ENCODE data around the gene LPAR1.

LPAR1 gene

DNA sequence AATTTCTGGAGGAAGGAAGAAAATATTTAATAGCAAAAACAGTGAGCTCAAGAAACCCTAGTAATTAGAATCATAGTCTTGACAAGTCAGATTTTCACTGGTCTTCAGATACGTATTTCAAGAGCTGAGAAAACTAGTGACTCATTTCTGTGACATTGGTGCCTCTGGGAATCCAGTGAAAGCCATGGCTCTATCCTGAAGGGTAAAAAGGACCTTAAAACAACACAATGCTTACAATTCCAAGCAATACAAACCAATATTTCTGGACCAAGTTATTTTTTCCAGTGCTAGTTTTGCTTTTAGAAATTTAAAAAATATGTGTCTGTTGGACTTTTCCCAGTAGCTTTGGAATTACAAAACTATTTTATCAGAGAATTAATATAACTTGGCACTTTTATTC is 140.3 kb downstream of the LPAR1 start:
- no peak overlapping the region for H3K27ac ChIP-seq (ENCODE audit: low read length, poor library complexity, severe bottlenecking)
- H3K9ac ChIP-seq (ENCODE audit: low read length): peak overlapping the region; percentile 66
- H3K4me2 ChIP-seq (ENCODE audit: low read length, poor library complexity, severe bottlenecking): no peak overlapping the region
- H2BK120ac ChIP-seq (ENCODE audit: low read depth, low read length): no peak overlapping the region
- H3K14ac ChIP-seq (ENCODE audit: low read length in 2 of 2): no peak overlapping the region
- no peak overlapping the region for H2BK5ac ChIP-seq (ENCODE audit: low read depth, low read length, poor library complexity, severe bottlenecking)
- H3K18ac ChIP-seq (ENCODE audit: low read depth in 1 of 2, low read length in 2 of 2): no peak overlapping the region
- 50% methylated on average over 1 of the region's 1 CpG for WGBS
- no peak overlapping the region for H4K91ac ChIP-seq (ENCODE audit: low read length)
- H4K8ac ChIP-seq (ENCODE audit: low read length): no peak overlapping the region
- H3K9me3 ChIP-seq (ENCODE audit: control insufficient read depth, low read length): no peaks in the 10 kb centered on the region
- DNase-seq: peak; percentile 49
- H3K4me3 ChIP-seq (ENCODE audit: insufficient read depth in 1 of 2, low read depth in 1 of 2, low read length in 2 of 2): no peak overlapping the region
- H2BK15ac ChIP-seq (ENCODE audit: low read depth, poor library complexity, severe bottlenecking): no peak overlapping the region
- no peak overlapping the region for H2AK5ac ChIP-seq (ENCODE audit: low read length, severe bottlenecking)
- H3K4ac ChIP-seq (ENCODE audit: low read depth in 1 of 2, low read length in 2 of 2): no peak overlapping the region
- H3K79me1 ChIP-seq (replicated peaks; ENCODE audit: low read length, poor library complexity, severe bottlenecking): peaks cover 38% of the 10 kb centered on the region
- H2AFZ ChIP-seq (ENCODE audit: low read depth, low read length): no peak overlapping the region
- H3K23ac ChIP-seq (ENCODE audit: low read length in 2 of 2): no peak overlapping the region
- no peaks in the 10 kb centered on the region for H3K27me3 ChIP-seq (ENCODE audit: control insufficient read depth in 1 of 2, insufficient read depth in 1 of 2, low read length in 2 of 2)
- H2BK12ac ChIP-seq (ENCODE audit: low read length in 2 of 2): no peak overlapping the region
- peaks cover 2% of the 10 kb centered on the region for H3K4me1 ChIP-seq (ENCODE audit: control insufficient read depth, insufficient read depth, low read depth, low read length)
- H3K36me3 ChIP-seq (ENCODE audit: control insufficient read depth in 1 of 2, insufficient read depth in 2 of 2, low read depth in 1 of 2, low read length in 2 of 2): peaks cover 6 to 29% of the 10 kb centered on the region in 2 experiments

DNA sequence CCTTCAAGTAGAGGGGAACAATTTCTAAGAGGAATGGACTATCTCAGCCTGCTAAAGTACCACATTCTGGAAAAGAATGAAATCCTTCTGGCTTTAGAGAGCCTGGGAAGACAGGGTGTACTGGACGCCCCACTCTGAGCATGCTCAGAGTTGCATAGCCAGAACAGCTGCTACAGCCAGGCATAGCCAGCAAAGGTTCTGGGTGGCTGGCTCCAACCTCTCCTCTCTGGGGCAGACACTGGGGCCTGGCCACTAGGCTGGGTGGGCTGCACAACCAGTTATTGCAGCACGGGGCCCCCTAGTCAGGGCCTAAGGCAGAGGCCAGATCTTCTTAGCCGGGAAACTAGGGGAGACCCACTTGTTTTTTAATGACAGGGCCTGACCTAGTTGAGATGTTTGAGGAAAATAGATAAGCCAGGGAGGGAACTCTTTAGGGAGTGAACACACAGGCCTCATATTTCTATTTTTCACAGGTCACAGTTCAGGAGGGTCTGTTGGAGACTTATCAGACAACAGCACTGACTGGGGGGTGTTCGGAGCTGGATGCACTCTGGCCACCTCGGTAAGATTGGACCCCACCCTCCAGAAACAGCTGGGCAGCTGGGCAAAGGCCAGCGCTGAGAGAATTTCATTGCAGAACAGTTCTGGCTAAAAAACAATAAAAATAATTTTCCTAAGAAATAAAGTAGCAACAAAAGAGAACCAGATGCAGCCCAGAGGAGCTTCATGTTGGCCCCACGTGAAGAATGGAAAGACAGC is 142.9 kb downstream of the LPAR1 start:
- peaks cover 24% of the 10 kb centered on the region for H3K79me1 ChIP-seq (replicated peaks; ENCODE audit: low read length, poor library complexity, severe bottlenecking)
- no peaks in the 10 kb centered on the region for H3K9me3 ChIP-seq (ENCODE audit: control insufficient read depth, low read length)
- H3K4me2 ChIP-seq (ENCODE audit: low read length, poor library complexity, severe bottlenecking): no peak overlapping the region
- DNase-seq: no peak
- no peak overlapping the region for H2BK120ac ChIP-seq (ENCODE audit: low read depth, low read length)
- 98% methylated on average over 7 of the region's 7 CpGs for WGBS
- H2BK12ac ChIP-seq (ENCODE audit: low read length in 2 of 2): no peak overlapping the region
- peak overlapping the region; percentile 81 for H4K8ac ChIP-seq (ENCODE audit: low read length)
- H3K4me3 ChIP-seq (ENCODE audit: insufficient read depth in 1 of 2, low read depth in 1 of 2, low read length in 2 of 2): no peak overlapping the region
- no peak overlapping the region for H3K27ac ChIP-seq (ENCODE audit: low read length, poor library complexity, severe bottlenecking)
- H2BK15ac ChIP-seq (ENCODE audit: low read depth, poor library complexity, severe bottlenecking): no peak overlapping the region
- peak overlapping the region in 1 of 2 experiments; percentile 70 for H3K14ac ChIP-seq (ENCODE audit: low read length in 2 of 2)
- no peak overlapping the region for H3K23ac ChIP-seq (ENCODE audit: low read length in 2 of 2)
- no peak overlapping the region for H3K4ac ChIP-seq (ENCODE audit: low read depth in 1 of 2, low read length in 2 of 2)
- H3K4me1 ChIP-seq (ENCODE audit: control insufficient read depth, insufficient read depth, low read depth, low read length): peaks cover 6% of the 10 kb centered on the region
- H4K91ac ChIP-seq (ENCODE audit: low read length): no peak overlapping the region
- no peak overlapping the region for H2AFZ ChIP-seq (ENCODE audit: low read depth, low read length)
- peak overlapping the region; percentile 19 for H3K9ac ChIP-seq (ENCODE audit: low read length)
- no peaks in the 10 kb centered on the region for H3K27me3 ChIP-seq (ENCODE audit: control insufficient read depth in 1 of 2, insufficient read depth in 1 of 2, low read length in 2 of 2)
- peaks cover 0 to 25% of the 10 kb centered on the region in 2 experiments for H3K36me3 ChIP-seq (ENCODE audit: control insufficient read depth in 1 of 2, insufficient read depth in 2 of 2, low read depth in 1 of 2, low read length in 2 of 2)
- H2BK5ac ChIP-seq (ENCODE audit: low read depth, low read length, poor library complexity, severe bottlenecking): no peak overlapping the region
- peak overlapping the region in 1 of 2 experiments; percentile 6 for H3K18ac ChIP-seq (ENCODE audit: low read depth in 1 of 2, low read length in 2 of 2)
- H2AK5ac ChIP-seq (ENCODE audit: low read length, severe bottlenecking): no peak overlapping the region

DNA sequence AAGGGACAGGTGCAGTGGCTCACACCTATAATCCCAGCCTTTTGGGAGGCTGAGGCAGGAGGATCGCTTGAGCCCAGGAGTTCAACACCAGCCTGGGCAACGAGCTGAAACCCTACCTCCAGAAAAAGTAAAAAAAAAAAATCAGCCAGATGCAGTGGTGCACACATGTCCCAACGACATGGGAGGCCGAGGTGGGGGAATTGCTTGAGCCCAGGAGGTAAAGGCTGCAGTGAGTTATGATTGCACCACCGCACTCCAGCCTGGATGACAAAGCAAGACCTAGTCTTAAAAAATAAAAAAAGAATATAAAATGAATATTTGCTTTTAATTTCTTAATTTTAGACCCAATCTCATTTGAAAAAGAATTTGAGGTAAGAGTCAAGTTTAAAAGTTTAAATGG is 143.5 kb downstream of the LPAR1 start:
- DNase-seq: no peak
- Histone ChIP-seq H3K27me3 (ENCODE audit: control insufficient read depth in 1 of 2, insufficient read depth in 1 of 2, low read length in 2 of 2) (no peaks in the 10 kb centered on the region), H3K79me1 (replicated peaks; ENCODE audit: low read length, poor library complexity, severe bottlenecking) (peaks cover 22% of the 10 kb centered on the region), H2BK15ac (ENCODE audit: low read depth, poor library complexity, severe bottlenecking) (no peak overlapping the region), H4K91ac (ENCODE audit: low read length) (no peak overlapping the region), H3K4me3 (ENCODE audit: insufficient read depth in 1 of 2, low read depth in 1 of 2, low read length in 2 of 2) (no peak overlapping the region), H3K27ac (ENCODE audit: low read length, poor library complexity, severe bottlenecking) (no peak overlapping the region), H3K23ac (ENCODE audit: low read length in 2 of 2) (no peak overlapping the region), H2BK120ac (ENCODE audit: low read depth, low read length) (no peak overlapping the region), H3K4ac (ENCODE audit: low read depth in 1 of 2, low read length in 2 of 2) (no peak overlapping the region), H2AK5ac (ENCODE audit: low read length, severe bottlenecking) (no peak overlapping the region), H3K4me2 (ENCODE audit: low read length, poor library complexity, severe bottlenecking) (no peak overlapping the region), H3K9me3 (ENCODE audit: control insufficient read depth, low read length) (no peaks in the 10 kb centered on the region), H3K18ac (ENCODE audit: low read depth in 1 of 2, low read length in 2 of 2) (no peak overlapping the region), H3K9ac (ENCODE audit: low read length) (peak overlapping the region; percentile 19), H3K36me3 (ENCODE audit: control insufficient read depth in 1 of 2, insufficient read depth in 2 of 2, low read depth in 1 of 2, low read length in 2 of 2) (peaks cover 0 to 25% of the 10 kb centered on the region in 2 experiments), H3K14ac (ENCODE audit: low read length in 2 of 2) (no peak overlapping the region), H4K8ac (ENCODE audit: low read length) (no peak overlapping the region), H2AFZ (ENCODE audit: low read depth, low read length) (no peak overlapping the region), H3K4me1 (ENCODE audit: control insufficient read depth, insufficient read depth, low read depth, low read length) (peaks cover 6% of the 10 kb centered on the region), H2BK5ac (ENCODE audit: low read depth, low read length, poor library complexity, severe bottlenecking) (no peak overlapping the region), H2BK12ac (ENCODE audit: low read length in 2 of 2) (no peak overlapping the region)
- WGBS: 94% methylated on average over 4 of the region's 5 CpGs

DNA sequence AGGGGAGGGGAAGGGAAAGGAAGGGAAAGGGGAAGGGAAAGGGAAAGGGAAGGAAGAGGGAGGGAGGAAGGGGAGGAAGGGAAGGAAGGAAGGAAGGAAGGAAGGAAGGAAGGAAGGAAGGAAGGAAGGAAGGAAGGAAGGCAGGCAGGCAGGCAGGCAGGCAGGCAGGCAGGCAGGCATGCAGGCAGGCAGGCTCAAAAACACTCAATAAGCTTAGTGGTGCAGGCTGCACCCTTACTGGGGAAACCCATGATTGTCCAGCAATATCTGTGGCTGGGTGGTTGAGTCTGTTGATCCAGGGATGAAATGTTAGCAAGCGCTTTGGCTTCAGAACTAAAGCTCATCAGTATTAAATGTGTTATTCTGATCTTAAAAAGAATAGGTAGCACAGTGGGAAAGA is 145.6 kb downstream of the LPAR1 start:
- H3K27ac ChIP-seq (ENCODE audit: low read length, poor library complexity, severe bottlenecking): peak overlapping the region; percentile 24
- H3K27me3 ChIP-seq (ENCODE audit: control insufficient read depth in 1 of 2, insufficient read depth in 1 of 2, low read length in 2 of 2): no peaks in the 10 kb centered on the region
- DNase-seq: no peak
- H3K23ac ChIP-seq (ENCODE audit: low read length in 2 of 2): no peak overlapping the region
- H3K4me3 ChIP-seq (ENCODE audit: insufficient read depth in 1 of 2, low read depth in 1 of 2, low read length in 2 of 2): no peak overlapping the region
- peaks cover 0 to 34% of the 10 kb centered on the region in 2 experiments for H3K36me3 ChIP-seq (ENCODE audit: control insufficient read depth in 1 of 2, insufficient read depth in 2 of 2, low read depth in 1 of 2, low read length in 2 of 2)
- no peak overlapping the region for H2AK5ac ChIP-seq (ENCODE audit: low read length, severe bottlenecking)
- H3K9me3 ChIP-seq (ENCODE audit: control insufficient read depth, low read length): no peaks in the 10 kb centered on the region
- H3K79me1 ChIP-seq (replicated peaks; ENCODE audit: low read length, poor library complexity, severe bottlenecking): peaks cover 23% of the 10 kb centered on the region
- peaks cover 6% of the 10 kb centered on the region for H3K4me1 ChIP-seq (ENCODE audit: control insufficient read depth, insufficient read depth, low read depth, low read length)
- no peak overlapping the region for H3K9ac ChIP-seq (ENCODE audit: low read length)
- H2BK5ac ChIP-seq (ENCODE audit: low read depth, low read length, poor library complexity, severe bottlenecking): no peak overlapping the region
- peak overlapping the region in 1 of 2 experiments; percentile 54 for H2BK12ac ChIP-seq (ENCODE audit: low read length in 2 of 2)
- 100% methylated on average over 1 of the region's 1 CpG for WGBS
- no peak overlapping the region for H2BK15ac ChIP-seq (ENCODE audit: low read depth, poor library complexity, severe bottlenecking)
- H2BK120ac ChIP-seq (ENCODE audit: low read depth, low read length): no peak overlapping the region
- peak overlapping the region; percentile 39 for H4K91ac ChIP-seq (ENCODE audit: low read length)
- H3K14ac ChIP-seq (ENCODE audit: low read length in 2 of 2): no peak overlapping the region
- peak overlapping the region in 1 of 2 experiments; percentile 62 for H3K18ac ChIP-seq (ENCODE audit: low read depth in 1 of 2, low read length in 2 of 2)
- H4K8ac ChIP-seq (ENCODE audit: low read length): peak overlapping the region; percentile 69
- no peak overlapping the region for H3K4ac ChIP-seq (ENCODE audit: low read depth in 1 of 2, low read length in 2 of 2)
- no peak overlapping the region for H2AFZ ChIP-seq (ENCODE audit: low read depth, low read length)
- H3K4me2 ChIP-seq (ENCODE audit: low read length, poor library complexity, severe bottlenecking): no peak overlapping the region

Measured in mesenchymal stem cell (in vitro differentiated cells and primary cell).